K562 (cell line): Measurements from ENCODE around the gene TPCN1. TPM values are rescaled to one million over a fixed set of nuclear protein-coding genes. Genes with fewer than 3 reads are reported as not detected.
A peak's percentile ranks its signal among the peaks of the same experiment; 100 is the strongest.

Experiments used
- ATAC-seq: fragments of 200-7000 bp; cut with Tn5 transposase; 3 replicates; pipeline ENCODE4 v1.9.1; 2020; ENCODE audit warnings: moderate library complexity
- BruUV-seq: library from RNA; stranded (reverse); fragments of 400-500 nt; replicated peaks from 2 replicates; lab custom pipeline; 2021; lab: Mats Ljungman, UMichigan
- CTCF ChIA-PET: fragments of 300-600 bp; formaldehyde crosslinking; extraction: SDS; loops from one replicate; lab custom pipeline; 2021; ENCODE audit warnings: low intra/inter-chr PET ratio; lab: Yijun Ruan, JAX
- POLR2A ChIA-PET: fragments of 300-600, 350-650 bp; sonication (Branson Sonifier 250); formaldehyde crosslinking; extraction: SDS; loops from one replicate; lab custom pipeline; 2021; ENCODE audit warnings: antibody characterized with exemption, inconsistent platforms; lab: Yijun Ruan, JAX
- DNase-seq, 4 experiments: peaks; one replicate each; pipeline versions ENCODE4 v3.0.0 to v3.0.0-alpha.2; 2011 to 2018; ENCODE audit warnings: low spot score in 3 of 4, mixed read lengths in 3 of 4; ENCODE audit errors: extremely low read depth in 1 of 4
- FAIRE-seq: peaks from 2 replicates; lab custom pipeline; 2011; peaks lifted over from hg19 to GRCh38; lab: Jason Lieb, UNC
- H2AFZ ChIP-seq: 2 replicates; pipeline ENCODE4 v1.6.0; 2011; ENCODE audit warnings: low read depth, low read length, control low read depth, inconsistent platforms
- H3K27ac ChIP-seq: fragments of 200-600 bp; 3 replicates; pipeline ENCODE4 v1.8.0; 2011; ENCODE audit warnings: low read depth, mild to moderate bottlenecking, control low read depth, inconsistent platforms, low read length, moderate library complexity, mixed read lengths; ENCODE audit errors: extremely low read depth
- H3K27me3 ChIP-seq, 2 experiments: fragments of 300-600 bp in 1 of 2; 2 replicates in 1 of 2; 3 replicates in 1 of 2; pipeline versions ENCODE4 v1.6.0 to v1.8.0; 2011; ENCODE audit warnings: inconsistent platforms in 2 of 2, low read length in 2 of 2, mild to moderate bottlenecking in 1 of 2, mixed read lengths in 1 of 2, moderate library complexity in 1 of 2; ENCODE audit not compliant: control insufficient read depth in 2 of 2, insufficient read depth in 2 of 2
- H3K36me3 ChIP-seq: fragments of 300-600 bp; 3 replicates; pipeline ENCODE4 v1.8.0; 2011; ENCODE audit warnings: mild to moderate bottlenecking, low read length, inconsistent platforms; ENCODE audit not compliant: control insufficient read depth, insufficient read depth
- H3K4me1 ChIP-seq, 2 experiments: fragments of 200-600 bp in 1 of 2; replicated peaks in 1 of 2; 2 replicates in 1 of 2; 3 replicates in 1 of 2; pipeline versions ENCODE4 v1.5.1 to v1.8.0; 2011; ENCODE audit warnings: inconsistent platforms in 2 of 2, low read length in 2 of 2, mild to moderate bottlenecking in 1 of 2, mixed read lengths in 1 of 2, moderate library complexity in 1 of 2; ENCODE audit not compliant: control insufficient read depth in 2 of 2, insufficient read depth in 2 of 2
- H3K4me2 ChIP-seq: 2 replicates; pipeline ENCODE4 v1.6.1; 2011; ENCODE audit warnings: low read length, control low read depth, inconsistent platforms, mixed read lengths; ENCODE audit not compliant: insufficient read depth
- H3K4me3 ChIP-seq: fragments of 200-600 bp; sonication (generic), shearing (Covaris generic); 2 replicates; pipeline ENCODE4 v1.5.1; 2016; ENCODE audit warnings: control low read depth, inconsistent platforms
- H3K79me2 ChIP-seq: fragments of 200-600 bp; 3 replicates; pipeline ENCODE4 v1.8.0; 2011; ENCODE audit warnings: low read length, inconsistent platforms; ENCODE audit not compliant: control insufficient read depth, insufficient read depth
- H3K9ac ChIP-seq, 2 experiments: 2 replicates each; pipeline versions ENCODE4 v1.6.0 to v1.6.1; 2011; ENCODE audit warnings: low read depth in 2 of 2, low read length in 2 of 2, control low read depth in 1 of 2, inconsistent platforms in 1 of 2, mild to moderate bottlenecking in 1 of 2, mixed read lengths in 1 of 2; ENCODE audit not compliant: insufficient read depth in 1 of 2
- H3K9me1 ChIP-seq: one replicate; pipeline ENCODE4 v1.6.0; 2011; ENCODE audit warnings: inconsistent platforms, mild to moderate bottlenecking, low read length, moderate library complexity; ENCODE audit not compliant: control insufficient read depth, insufficient read depth
- H3K9me3 ChIP-seq: replicated peaks from 2 replicates; pipeline ENCODE4 v1.5.1; 2011; ENCODE audit warnings: low read depth, low read length, inconsistent platforms; ENCODE audit not compliant: control insufficient read depth, insufficient read depth
- H4K20me1 ChIP-seq: replicated peaks from 2 replicates; pipeline ENCODE4 v1.6.1; 2011; ENCODE audit warnings: low read length, inconsistent platforms, mixed read lengths; ENCODE audit not compliant: control insufficient read depth, insufficient read depth
- CTCF ChIP-seq, 3 experiments: IDR thresholded peaks in 2 of 3; conservative IDR thresholded peaks in 1 of 3; 2 replicates each; pipeline ENCODE4 v1.5.1; 2011 to 2012; ENCODE audit warnings: low read length in 3 of 3, mild to moderate bottlenecking in 3 of 3, control low read depth in 2 of 3, improper control_type of control experiment in 1 of 3, inconsistent platforms in 1 of 3, low read depth in 1 of 3, mixed read lengths in 1 of 3, moderate library complexity in 1 of 3; ENCODE audit not compliant: insufficient read depth in 2 of 3
- CXXC5 ChIP-seq: fragments of 250-450 bp; sonication (Bioruptor Pico); IDR thresholded peaks from 2 replicates; pipeline ENCODE4 v1.8.0; 2022; ENCODE audit warnings: inconsistent platforms, mild to moderate bottlenecking, moderate library complexity
- E2F5 ChIP-seq: sonication (generic); formaldehyde crosslinking; IDR thresholded peaks from 2 replicates; pipeline ENCODE4 v1.8.0; 2022; ENCODE audit warnings: mild to moderate bottlenecking, missing genetic modification reagents
- EP300 ChIP-seq: IDR thresholded peaks from 2 replicates; pipeline ENCODE4 v1.6.1; 2012; ENCODE audit warnings: low read length, improper control_type of control experiment
- HNRNPH1 ChIP-seq: fragments of 200-400 bp; formaldehyde crosslinking; optimal IDR thresholded peaks from 2 replicates; pipeline ENCODE3; 2017; ENCODE audit warnings: low read depth, mild to moderate bottlenecking, low read length, moderate library complexity
- L3MBTL2 ChIP-seq: fragments of 450-650 bp; IDR thresholded peaks from 2 replicates; pipeline ENCODE4 v1.6.1; 2016; ENCODE audit warnings: mild to moderate bottlenecking, moderate library complexity
- MIER1 ChIP-seq: fragments of 450-650 bp; IDR thresholded peaks from 2 replicates; pipeline ENCODE4 v1.6.1; 2016; ENCODE audit warnings: antibody characterized with exemption, mild to moderate bottlenecking, low read depth
- MYC ChIP-seq, 2 experiments: fragments of 250-450 bp in 1 of 2; sonication (Bioruptor Pico) in 1 of 2; IDR thresholded peaks; 2 replicates each; pipeline versions ENCODE4 v1.5.1 to v1.6.1; 2012 to 2021; ENCODE audit warnings: low read depth in 2 of 2, borderline replicate concordance in 1 of 2, improper control_type of control experiment in 1 of 2, low read length in 1 of 2, mild to moderate bottlenecking in 1 of 2, moderate library complexity in 1 of 2
- POLR2G ChIP-seq: fragments of 200-400 bp; formaldehyde crosslinking; IDR thresholded peaks from 2 replicates; pipeline ENCODE4 v1.6.1; 2017; ENCODE audit warnings: low read depth, mild to moderate bottlenecking, antibody characterized with exemption, low read length, moderate library complexity
- POLR3A ChIP-seq: IDR thresholded peaks from 2 replicates; pipeline ENCODE4 v1.6.1; 2011; ENCODE audit warnings: borderline replicate concordance, mild to moderate bottlenecking, moderate library complexity; ENCODE audit not compliant: insufficient read length, insufficient read depth; ENCODE audit errors: extremely low read depth
- TAL1 ChIP-seq: fragments of 450-650 bp; IDR thresholded peaks from 2 replicates; pipeline ENCODE4 v1.6.1; 2016; ENCODE audit warnings: mild to moderate bottlenecking
- TCF7 ChIP-seq: sonication (generic); IDR thresholded peaks from 2 replicates; pipeline ENCODE4 v1.6.1; 2016; ENCODE audit warnings: antibody characterized with exemption, borderline replicate concordance
- TEAD2 ChIP-seq: fragments of 450-650 bp; IDR thresholded peaks from 2 replicates; pipeline ENCODE4 v1.6.1; 2016; ENCODE audit warnings: missing genetic modification characterization, control low read depth, missing compliant biosample characterization
- USF1 ChIP-seq: sonication (generic); formaldehyde crosslinking; IDR thresholded peaks from 2 replicates; pipeline ENCODE4 v1.9.0; 2022; ENCODE audit warnings: mild to moderate bottlenecking, missing genetic modification reagents
- ZNF384 ChIP-seq: IDR thresholded peaks from 2 replicates; pipeline ENCODE4 v1.6.1; 2012; ENCODE audit warnings: low read depth, low read length, improper control_type of control experiment
- ZNF507 ChIP-seq: conservative IDR thresholded peaks from 2 replicates; pipeline ENCODE4 v1.6.1; 2017; ENCODE audit warnings: missing genetic modification characterization, missing compliant biosample characterization
- ZNF644 ChIP-seq: fragments of 200-800 bp; sonication (Bioruptor generic); IDR thresholded peaks from 2 replicates; pipeline ENCODE4 v1.6.1; 2016; ENCODE audit warnings: low read depth, missing genetic modification characterization, missing compliant biosample characterization
- WGBS: fragments of 100-300 bp; shearing (Covaris generic); methylation state at CpG from one replicate; pipeline ENCODE4 v1.1.6; 2016; ENCODE audit warnings: low coverage, mixed read lengths; ENCODE audit not compliant: insufficient coverage; ENCODE audit errors: missing lambda C conversion rate; 5-methylcytosine and 5-hydroxymethylcytosine counted together
- in situ Hi-C: fragments of 300-500 bp; cut with MboI; formaldehyde crosslinking; loops from 4 replicates; pipeline ENCODE4 v1.15.0; 2018; ENCODE audit warnings: inconsistent platforms, mixed read lengths
- intact Hi-C: fragments of 100-400 bp; cut with micrococcal nuclease; formaldehyde crosslinking; loops from 2 replicates; pipeline ENCODE4 v1.14.2; 2022
- polyA plus RNA-seq, 8 experiments: library from polyadenylated mRNA; depleted of rRNA in 4 of 8; stranded (reverse) in 5 of 8; unstranded in 3 of 8; fragments of >200 nt; fragmentation: Nextera tagmentation in 2 of 8; fragmentation: Illumina TruSeq in 1 of 8; extraction: Ambion mirVana in 2 of 8; extraction: Trizol in 1 of 8; gene quantifications; 2 replicates each; pipeline versions ENCODE4 v1.2.1 to v1.2.3, GENCODE V29; 2011 to 2014; ENCODE audit warnings: inconsistent platforms in 1 of 8, missing spikeins in 1 of 8
- total RNA-seq, 7 experiments: library from RNA; depleted of rRNA in 6 of 7; stranded (reverse); fragments of >200 nt in 6 of 7; fragmentation: Illumina TruSeq in 2 of 7; extraction: Trizol in 2 of 7; gene quantifications; 2 replicates each; pipeline versions ENCODE4 v1.2.1 to v1.2.3, GENCODE V29; 2011 to 2021; ENCODE audit warnings: low replicate concordance in 1 of 7

TPCN1 gene
- total and polyA plus RNA-seq, 9 of the 15 experiments (the other 6 are each of a cell fraction or from before 2014, with no cell fraction given), result 0.80 to 23.8 (median 7.4) TPM

GRCh38 chr12:113230315-113231234 lies 9.3 kb downstream of the TPCN1 start:
- no peak overlapping the region for H3K4me3 ChIP-seq
- CTCF ChIA-PET, result interaction anchor here (0.6 kb wide), 1 partner anchor 42 kb away, joined by 3 read pairs; no protein-coding TSS in a partner anchor
- H3K36me3 ChIP-seq, result peaks cover 62% of the 10 kb centered on the region; the same call in 2 of the 3 replicates
- ATAC-seq (peak; percentile 69), FAIRE-seq (peak; percentile 79), DNase-seq (peak in 2 of 4 experiments; percentile 48 to 80)
- H3K9me1 ChIP-seq, result peaks cover 5% of the 10 kb centered on the region
- no TSS peak for BruUV-seq
- POLR2A ChIA-PET, result interaction anchor here (0.6 to 3.3 kb wide), 7 partner anchors 8 to 227 kb away, joined by 3 to 30 read pairs (median 4); partner anchors contain the start of gene TPCN1
- in situ Hi-C loops (no loop called here), intact Hi-C loops (no loop called here)
- H2AFZ ChIP-seq, result no peak overlapping the region
- 58% methylated on average over 15 of the region's 15 CpGs for WGBS
- H3K27me3 ChIP-seq, result no peaks in the 10 kb centered on the region; a peak in 1 of 5 replicates
- 0 out of 4 replicates have a peak overlapping the region, but pooled peaks have one; percentile 9 to 14 for H3K9ac ChIP-seq
- peak overlapping the region; percentile 13; the same call in 1 of the 2 replicates for H3K4me2 ChIP-seq
- H4K20me1 ChIP-seq, result no peaks in the 10 kb centered on the region
- H3K79me2 ChIP-seq, result no peaks in the 10 kb centered on the region
- H3K9me3 ChIP-seq, result peaks cover 9% of the 10 kb centered on the region
- peaks cover 38 to 48% of the 10 kb centered on the region in 2 experiments for H3K4me1 ChIP-seq
- H3K27ac ChIP-seq, result peak overlapping the region; percentile 84
- TF ChIP-seq L3MBTL2 (peak; percentile 66), ZNF644 (tag) (0 out of 2 replicates have a peak, but pooled peaks have one; percentile 67), MYC (IDR thresholded peaks at IDR 0.05; ENCODE audit: low read depth, low read length) (0 out of 2 replicates have a peak, but pooled peaks have one; percentile 21), MYC (CRISPR knock-in tag; IDR thresholded peaks at IDR 0.05; ENCODE audit: borderline replicate concordance, low read depth) (no peak), MIER1 (no peak), CTCF (IDR thresholded peaks at IDR 0.05 in 2 of 3, conservative IDR thresholded peaks at IDR 0.05 in 1 of 3; ENCODE audit: insufficient read depth in 2 of 3, low read depth in 1 of 3, low read length in 3 of 3) (no peak), TEAD2 (peak; percentile 70; the same call in 1 of the 2 replicates), TAL1 (peak; percentile 82), ZNF507 (no peak), POLR3A (no peak), E2F5 (no peak), ZNF384 (no peak; the same call in 1 of the 2 replicates), HNRNPH1 (no peak), EP300 (peak; percentile 72), CXXC5 (CRISPR knock-in tag) (peak; percentile 8; the same call in 1 of the 2 replicates), POLR2G (no peak), USF1 (CRISPR knock-in tag) (peak; percentile 80), TCF7 (no peak)
